Lower leg skin (tissue), 4 donors: ENCODE results near the gene KIAA1671. TPM values are rescaled to one million over a fixed set of nuclear protein-coding genes. Genes with fewer than 3 reads are reported as not detected.
"Not testable (repeated sequence)": the region's sequence is repeated elsewhere in the genome, so short reads cannot be mapped to it uniquely, and the experiment has no call there.

Experiments used
- DNase-seq, 2 donors: peaks; one replicate each; pipeline ENCODE4 v3.0.0-alpha.2; 2019; ENCODE audit warnings: low spot score in 2 of 2
- H3K4me3 ChIP-seq: fragments of 200-600 bp; sonication (generic); 2 replicates; pipeline ENCODE4 v1.5.1; 2017; ENCODE audit warnings: mild to moderate bottlenecking, low read depth; ENCODE audit not compliant: poor library complexity, severe bottlenecking
- POLR2A ChIP-seq, 2 donors: fragments of 450-650 bp; IDR thresholded peaks; one replicate each; pipeline ENCODE4 v1.6.1; 2016 to 2017; ENCODE audit warnings: antibody characterized with exemption in 2 of 2, mild to moderate bottlenecking in 1 of 2, moderate library complexity in 1 of 2
- WGBS, 2 donors: methylation state at CpG; one replicate each; pipeline ENCODE4 v1.1.5; 2018; 5-methylcytosine and 5-hydroxymethylcytosine counted together
- intact Hi-C: fragments of 100-400 bp; cut with DNase I; formaldehyde crosslinking; loops from one replicate; pipeline ENCODE4 v1.15.0; 2023; ENCODE audit warnings: low total_unique reads
- total RNA-seq, 4 donors: library from RNA; depleted of rRNA; stranded (reverse); fragments of >200 nt; gene quantifications; one replicate each; pipeline ENCODE4 v1.1.0, GENCODE V29; 2016
- TF ChIP-seq, protein P1 (sequence below), 3 donors: fragments of 450-650 bp; IDR thresholded peaks; one replicate each; pipeline ENCODE4 v1.5.1; 2016; ENCODE audit warnings: antibody characterized with exemption in 3 of 3, mild to moderate bottlenecking in 3 of 3, moderate library complexity in 2 of 3

The KIAA1671 gene
- total RNA-seq, 4 donors from 2014 or later = 60.0 to 87.8 (median 85.1) TPM

- intact Hi-C loops = no loop called here
- TF ChIP-seq, protein P1, sequence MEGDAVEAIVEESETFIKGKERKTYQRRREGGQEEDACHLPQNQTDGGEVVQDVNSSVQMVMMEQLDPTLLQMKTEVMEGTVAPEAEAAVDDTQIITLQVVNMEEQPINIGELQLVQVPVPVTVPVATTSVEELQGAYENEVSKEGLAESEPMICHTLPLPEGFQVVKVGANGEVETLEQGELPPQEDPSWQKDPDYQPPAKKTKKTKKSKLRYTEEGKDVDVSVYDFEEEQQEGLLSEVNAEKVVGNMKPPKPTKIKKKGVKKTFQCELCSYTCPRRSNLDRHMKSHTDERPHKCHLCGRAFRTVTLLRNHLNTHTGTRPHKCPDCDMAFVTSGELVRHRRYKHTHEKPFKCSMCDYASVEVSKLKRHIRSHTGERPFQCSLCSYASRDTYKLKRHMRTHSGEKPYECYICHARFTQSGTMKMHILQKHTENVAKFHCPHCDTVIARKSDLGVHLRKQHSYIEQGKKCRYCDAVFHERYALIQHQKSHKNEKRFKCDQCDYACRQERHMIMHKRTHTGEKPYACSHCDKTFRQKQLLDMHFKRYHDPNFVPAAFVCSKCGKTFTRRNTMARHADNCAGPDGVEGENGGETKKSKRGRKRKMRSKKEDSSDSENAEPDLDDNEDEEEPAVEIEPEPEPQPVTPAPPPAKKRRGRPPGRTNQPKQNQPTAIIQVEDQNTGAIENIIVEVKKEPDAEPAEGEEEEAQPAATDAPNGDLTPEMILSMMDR (IDR thresholded peaks at IDR 0.05) = no peak
- TF ChIP-seq POLR2A (IDR thresholded peaks at IDR 0.05) = no peak
- H3K4me3 ChIP-seq = no peak overlapping the region
- no peak for DNase-seq
- WGBS, 2 donors = 78 to 84% methylated on average over 3 of the region's 3 CpGs
Measured at GRCh38 chr22:25176799-25177198, 224.3 kb downstream of the KIAA1671 start.

- no peak for DNase-seq
- intact Hi-C loops = no loop called here
- H3K4me3 ChIP-seq = no peak overlapping the region
- no peak for TF ChIP-seq POLR2A (IDR thresholded peaks at IDR 0.05)
- TF ChIP-seq, protein P1 (IDR thresholded peaks at IDR 0.05) = no peak
- 92% methylated on average over 13 of the region's 13 CpGs for WGBS, 2 donors
Measured at GRCh38 chr22:25177226-25177625, 224.7 kb downstream of the KIAA1671 start.

DNA sequence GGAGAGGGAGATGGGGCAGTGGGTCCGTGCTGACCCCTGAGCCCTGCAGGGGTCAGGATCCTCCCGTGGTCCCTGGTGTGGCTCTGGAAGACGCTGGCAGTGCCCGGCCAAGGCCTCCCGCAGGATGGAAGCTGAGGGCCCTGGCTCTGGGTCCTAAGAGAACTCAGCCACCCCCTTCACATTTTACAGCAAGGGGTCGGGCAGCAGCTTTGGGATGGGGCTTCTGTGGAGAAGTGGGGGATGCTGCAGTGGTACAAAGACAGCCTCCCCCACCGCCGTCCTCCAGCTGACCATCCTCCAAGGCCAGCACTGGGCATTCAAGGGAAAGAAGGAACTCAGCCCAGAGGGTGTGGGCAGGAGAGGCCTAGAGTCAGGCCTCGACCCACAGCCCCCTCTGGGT lies 225.4 kb downstream of the KIAA1671 start:
- WGBS, 2 donors = 93 to 96% methylated on average over 4 to 9 of the region's 9 CpGs
- DNase-seq = no peak
- no peak overlapping the region for H3K4me3 ChIP-seq
- intact Hi-C loops = no loop called here
- TF ChIP-seq, protein P1 (IDR thresholded peaks at IDR 0.05) = no peak
- TF ChIP-seq POLR2A (IDR thresholded peaks at IDR 0.05) = no peak

DNA sequence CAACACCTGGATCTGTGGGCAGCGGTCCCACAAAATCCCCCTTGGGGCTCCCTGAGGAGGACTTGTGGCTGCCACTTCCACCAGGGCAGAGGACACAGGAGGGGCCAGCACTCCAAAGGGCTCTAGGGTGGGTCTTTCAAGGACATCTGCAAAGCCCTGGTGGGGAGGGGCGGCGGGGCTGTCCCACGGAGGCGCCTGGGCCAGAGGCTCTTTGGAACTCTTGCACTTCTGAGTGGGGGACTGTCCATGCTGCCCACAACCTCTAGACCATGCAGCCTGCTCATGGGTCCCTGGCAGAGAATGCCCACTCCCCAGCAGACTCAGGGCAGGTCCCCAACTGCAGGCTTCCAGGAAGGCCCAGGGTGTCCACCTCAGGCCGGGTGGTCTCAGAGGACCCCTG lies 225.8 kb downstream of the KIAA1671 start:
- intact Hi-C loops, DNase-seq, H3K4me3 ChIP-seq: not testable (repeated sequence)
- WGBS, 2 donors = 90 to 94% methylated on average over 5 to 6 of the region's 6 CpGs

DNA sequence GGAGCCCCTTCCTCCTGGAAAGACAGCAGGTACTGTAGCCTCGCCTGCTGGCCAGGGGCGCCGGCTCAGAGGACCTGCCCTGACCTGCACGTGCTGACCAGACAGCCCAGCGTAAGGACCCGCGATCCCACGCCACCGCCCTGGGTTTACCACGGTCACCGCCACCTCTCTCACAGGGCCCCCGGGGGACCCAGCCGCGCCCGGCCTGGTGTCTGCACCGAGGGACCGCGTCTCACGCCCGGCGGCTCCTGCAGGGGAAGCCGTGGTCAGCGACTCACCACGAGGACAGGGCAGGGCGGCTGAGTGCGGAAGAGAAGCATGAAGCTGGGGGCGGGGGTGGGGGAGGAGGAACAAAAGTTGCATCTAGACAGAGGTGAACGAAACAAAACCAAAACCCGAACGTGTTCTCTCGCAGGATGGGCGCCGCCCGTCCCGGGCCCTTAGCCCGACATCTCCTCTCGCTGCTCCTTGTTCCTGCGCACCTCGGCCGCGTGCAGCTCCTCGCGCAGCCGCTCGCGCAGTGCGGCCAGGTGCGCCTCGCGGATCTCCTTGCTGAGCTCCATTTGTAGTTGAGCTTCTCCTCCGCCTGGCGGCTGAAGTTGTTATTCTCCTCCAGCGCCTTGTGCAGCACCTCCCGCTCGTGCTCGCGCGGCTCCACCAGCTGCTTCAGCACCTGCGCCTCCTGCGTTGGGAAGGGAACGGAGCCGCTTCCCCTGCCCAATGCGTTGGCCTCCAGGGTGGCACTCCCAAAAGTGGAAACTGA lies 226.5 kb downstream of the KIAA1671 start:
- 71 to 78% methylated on average over 37 to 45 of the region's 63 CpGs for whole genome bisulfite sequencing, 2 donors
- DNase-seq, H3K4me3 ChIP-seq, intact Hi-C loops: not testable (repeated sequence)

- DNase-seq = no peak
- intact Hi-C loops = no loop called here
- no peak for TF ChIP-seq POLR2A (IDR thresholded peaks at IDR 0.05)
- TF ChIP-seq, protein P1 (IDR thresholded peaks at IDR 0.05) = no peak
- no peak overlapping the region for H3K4me3 ChIP-seq
- whole genome bisulfite sequencing, 2 donors = 74 to 76% methylated on average over 10 of the region's 10 CpGs
Measured at GRCh38 chr22:25182131-25183110, 229.9 kb downstream of the KIAA1671 start.
